ENCODE results near the gene ANXA2R. TPM values are rescaled to one million over a fixed set of nuclear protein-coding genes. Genes with fewer than 3 reads are reported as not detected.

Gene ANXA2R
- total RNA-seq, 1 experiment from 2014 or later = 3.1 TPM

GRCh38 chr5:43000914-43001313 is 39.2 kb downstream of the ANXA2R start:
- Mint-ChIP-seq H3K36me3 (ENCODE audit: insufficient read depth, unreplicated experiment) (no peaks in the 10 kb centered on the region), H3K27ac (ENCODE audit: unreplicated experiment) (peak overlapping the region; percentile 73), H3K4me1 (ENCODE audit: low read depth, unreplicated experiment) (no peaks in the 10 kb centered on the region), H3K9me3 (ENCODE audit: unreplicated experiment) (no peaks in the 10 kb centered on the region), H3K4me3 (ENCODE audit: unreplicated experiment) (peak overlapping the region; percentile 81), H3K27me3 (ENCODE audit: insufficient read depth, unreplicated experiment) (no peaks in the 10 kb centered on the region)
- H3K4me3 ChIP-seq (ENCODE audit: low read depth, low read length) = peak overlapping the region; percentile 41; the same call in 1 of the 2 replicates
- TF ChIP-seq CTCF (IDR thresholded peaks at IDR 0.05; ENCODE audit: insufficient read depth in 1 of 2, low read depth in 1 of 2, low read length in 1 of 2, severe bottlenecking in 1 of 2, unreplicated experiment in 1 of 2) = no peak
- ChIA-PET POLR2A (no interaction called here), CTCF (no interaction called here)
- no peaks in the 10 kb centered on the region for H3K27me3 ChIP-seq (replicated peaks; ENCODE audit: control insufficient read depth, insufficient read depth, low read length)
- H3K9me3 ChIP-seq = no peaks in the 10 kb centered on the region
- no peaks in the 10 kb centered on the region for H3K4me1 ChIP-seq
- no TSS peak for BruUV-seq (replicated peaks)
- no peaks in the 10 kb centered on the region for H3K36me3 ChIP-seq (ENCODE audit: control insufficient read depth, insufficient read depth, low read length)
- intact Hi-C loops (cut with micrococcal nuclease; ENCODE audit: unreplicated experiment) = no loop called here
- DNase-seq = no peak

GRCh38 chr5:43000111-43000840 is 39.8 kb downstream of the ANXA2R start:
- BruUV-seq (replicated peaks) = TSS peak; percentile 27
- ChIA-PET CTCF (no interaction called here), POLR2A (no interaction called here)
- H3K27ac Mint-ChIP-seq (ENCODE audit: unreplicated experiment) = peak overlapping the region; percentile 73
- intact Hi-C loops (cut with micrococcal nuclease; ENCODE audit: unreplicated experiment) = no loop called here
- peak in 1 of 2 experiments; percentile 40 for DNase-seq
- Histone ChIP-seq H3K4me1 (no peaks in the 10 kb centered on the region), H3K9me3 (no peaks in the 10 kb centered on the region), H3K4me3 (ENCODE audit: low read depth, low read length) (peak overlapping the region; percentile 41), H3K36me3 (ENCODE audit: control insufficient read depth, insufficient read depth, low read length) (no peaks in the 10 kb centered on the region), H3K27me3 (replicated peaks; ENCODE audit: control insufficient read depth, insufficient read depth, low read length) (no peaks in the 10 kb centered on the region)
- no peaks in the 10 kb centered on the region for H3K9me3 Mint-ChIP-seq (ENCODE audit: unreplicated experiment)
- no peaks in the 10 kb centered on the region for H3K4me1 Mint-ChIP-seq (ENCODE audit: low read depth, unreplicated experiment)
- H3K4me3 Mint-ChIP-seq (ENCODE audit: unreplicated experiment) = peak overlapping the region; percentile 81
- H3K36me3 Mint-ChIP-seq (ENCODE audit: insufficient read depth, unreplicated experiment) = peaks cover 2% of the 10 kb centered on the region
- no peaks in the 10 kb centered on the region for H3K27me3 Mint-ChIP-seq (ENCODE audit: insufficient read depth, unreplicated experiment)
- no peak for TF ChIP-seq CTCF (IDR thresholded peaks at IDR 0.05; ENCODE audit: insufficient read depth in 1 of 2, low read depth in 1 of 2, low read length in 1 of 2, severe bottlenecking in 1 of 2, unreplicated experiment in 1 of 2)

GRCh38 chr5:42995360-42995751 is 44.8 kb downstream of the ANXA2R start:
- Histone ChIP-seq H3K9me3 (0 out of 2 replicates have a peak, but pooled peaks cover 3% of the 10 kb centered on the region), H3K27me3 (replicated peaks; ENCODE audit: control insufficient read depth, insufficient read depth, low read length) (no peaks in the 10 kb centered on the region), H3K4me1 (no peaks in the 10 kb centered on the region), H3K4me3 (ENCODE audit: low read depth, low read length) (no peak overlapping the region), H3K36me3 (ENCODE audit: control insufficient read depth, insufficient read depth, low read length) (no peaks in the 10 kb centered on the region)
- H3K27ac Mint-ChIP-seq (ENCODE audit: unreplicated experiment) = no peak overlapping the region
- no TSS peak for BruUV-seq (replicated peaks)
- H3K9me3 Mint-ChIP-seq (ENCODE audit: unreplicated experiment) = no peaks in the 10 kb centered on the region
- H3K36me3 Mint-ChIP-seq (ENCODE audit: insufficient read depth, unreplicated experiment) = peaks cover 10% of the 10 kb centered on the region
- CTCF ChIA-PET = no interaction called here
- no peaks in the 10 kb centered on the region for H3K27me3 Mint-ChIP-seq (ENCODE audit: insufficient read depth, unreplicated experiment)
- POLR2A ChIA-PET = no interaction called here
- no peak for DNase-seq
- no peak for TF ChIP-seq CTCF (IDR thresholded peaks at IDR 0.05; ENCODE audit: insufficient read depth in 1 of 2, low read depth in 1 of 2, low read length in 1 of 2, severe bottlenecking in 1 of 2, unreplicated experiment in 1 of 2)
- H3K4me1 Mint-ChIP-seq (ENCODE audit: low read depth, unreplicated experiment) = no peaks in the 10 kb centered on the region
- H3K4me3 Mint-ChIP-seq (ENCODE audit: unreplicated experiment) = peak overlapping the region; percentile 42
- intact Hi-C loops (cut with micrococcal nuclease; ENCODE audit: unreplicated experiment) = loop anchor here (1.0 kb wide), 1 partner anchor 13 kb away; no protein-coding TSS in a partner anchor
